HG02678 (cell line): Measurements from ENCODE around the gene FHL1.

Experiments
- ATAC-seq: cut with Tn5 transposase; IDR thresholded peaks from one replicate; pipeline ENCODE4 v1.9.1; 2021; ENCODE audit warnings: mild to moderate bottlenecking, moderate library complexity; ENCODE audit not compliant: unreplicated experiment

The FHL1 gene

DNA sequence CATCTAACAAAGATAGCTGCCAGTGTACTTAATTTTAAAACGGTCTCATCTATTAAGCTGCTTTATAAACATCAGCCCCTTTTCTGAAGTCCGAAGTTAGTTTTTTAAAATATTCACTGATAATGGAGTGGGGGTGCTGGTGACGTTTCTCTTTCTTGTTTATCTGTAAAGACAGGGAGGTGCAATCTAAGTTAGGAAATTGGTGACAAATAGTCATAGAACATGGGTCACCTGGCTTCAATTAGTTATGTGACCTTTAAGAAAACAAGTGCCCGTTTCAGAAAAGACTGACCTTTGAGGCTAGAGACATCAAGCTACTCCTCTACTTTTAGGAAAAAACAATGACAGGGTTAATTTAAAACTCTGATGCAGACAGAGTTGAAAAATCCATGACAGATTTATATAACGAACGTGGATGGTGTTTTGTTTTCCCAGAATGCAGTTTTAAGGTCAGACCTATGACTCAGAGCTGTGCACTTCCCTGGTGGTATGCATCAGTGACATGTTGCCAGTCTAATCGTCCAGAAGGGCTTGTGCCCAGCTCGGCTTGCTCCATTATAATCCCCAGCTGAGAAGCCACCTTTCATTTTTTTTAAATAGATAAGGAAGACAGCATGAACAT is 38.2 kb downstream of the FHL1 start:
- no peak for ATAC-seq

DNA sequence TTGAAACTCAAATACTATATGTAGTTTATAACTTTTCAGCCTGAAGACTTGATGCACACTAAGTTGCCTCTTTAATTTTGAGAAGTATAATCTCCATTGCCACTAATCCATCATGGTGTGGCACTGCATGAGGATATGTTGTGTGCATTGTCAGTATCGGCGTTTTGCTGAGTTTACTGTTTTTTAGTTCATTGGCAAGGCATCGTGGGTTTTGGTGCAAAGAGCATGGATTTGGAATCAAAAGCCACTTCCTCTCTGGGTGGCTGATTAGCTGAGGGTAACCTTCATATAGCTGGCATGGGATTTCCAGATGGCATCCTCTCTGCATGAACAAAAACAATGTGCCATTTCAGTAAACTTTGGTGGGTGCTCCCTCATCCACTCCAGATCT is 38.7 kb downstream of the FHL1 start:
- ATAC-seq, result no peak

DNA sequence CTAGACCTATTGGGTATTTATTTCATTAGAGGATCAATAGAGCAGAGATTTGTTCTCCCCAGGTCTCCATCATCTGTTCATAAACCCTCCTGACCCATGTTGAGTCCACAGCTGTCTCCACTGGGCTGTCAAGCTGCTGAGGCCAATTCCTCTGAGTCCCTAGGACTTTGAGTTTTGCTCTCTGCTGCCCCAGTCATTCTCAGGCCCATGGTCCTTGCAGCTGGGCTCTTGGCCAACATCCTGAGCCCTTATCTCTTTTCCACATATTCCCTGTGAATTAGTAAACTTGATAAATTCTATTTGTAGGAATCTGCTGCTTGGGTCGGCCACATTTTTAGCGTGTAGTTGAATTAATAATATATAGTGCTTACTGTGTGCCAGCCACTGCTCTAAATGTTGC is 41.9 kb downstream of the FHL1 start:
- no peak for ATAC-seq

DNA sequence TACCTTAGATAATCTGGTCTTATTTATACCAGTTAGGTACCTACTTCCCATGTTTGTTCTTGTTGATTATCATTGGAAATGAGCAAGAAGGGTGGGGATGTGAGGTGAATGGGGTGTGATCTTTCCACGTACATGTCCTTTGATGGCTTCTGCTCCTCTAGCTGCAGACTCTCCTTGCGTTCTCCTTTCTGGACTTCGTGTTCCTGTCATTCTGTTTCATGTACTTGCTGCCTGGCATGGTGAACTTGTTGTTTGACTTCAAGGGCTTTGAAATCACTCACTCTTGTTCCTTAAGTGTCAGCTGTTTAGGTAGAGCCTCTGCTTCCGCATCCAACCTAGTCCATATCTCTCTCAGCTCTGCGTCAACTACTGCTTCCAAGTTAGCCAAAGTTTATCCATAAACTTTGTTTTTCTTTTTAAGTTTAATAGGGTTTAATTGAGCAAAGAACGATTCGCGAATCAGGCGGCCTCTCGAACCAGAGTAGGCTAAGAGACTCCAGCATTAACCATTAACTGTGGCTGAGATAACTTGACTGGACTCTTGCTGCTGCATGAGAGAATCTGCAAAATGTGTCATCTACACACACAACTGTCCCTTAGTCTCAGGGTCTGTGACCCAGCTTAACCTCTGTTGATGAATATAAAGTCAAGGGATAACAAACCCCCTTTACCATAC is 42.8 kb downstream of the FHL1 start:
- ATAC-seq, result no peak

DNA sequence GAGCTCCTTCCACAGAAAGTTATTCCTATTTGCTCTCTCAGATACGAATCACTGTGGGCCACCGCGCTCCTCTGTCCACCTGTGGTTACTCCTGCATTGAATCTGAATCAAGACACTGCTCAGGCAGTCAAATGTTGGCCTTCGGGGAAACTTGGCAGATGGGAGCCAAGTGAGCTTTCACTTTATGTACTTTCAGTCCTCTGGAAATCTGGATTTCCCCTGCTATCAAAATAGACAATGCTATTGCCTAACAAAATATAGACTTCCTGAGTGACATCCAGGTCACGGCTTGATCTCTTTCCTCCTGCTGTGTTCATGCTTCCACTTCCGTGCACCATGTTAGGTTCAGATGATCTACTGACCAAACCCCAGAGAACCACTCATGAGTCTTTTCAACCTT is 43.8 kb downstream of the FHL1 start:
- ATAC-seq, result no peak

DNA sequence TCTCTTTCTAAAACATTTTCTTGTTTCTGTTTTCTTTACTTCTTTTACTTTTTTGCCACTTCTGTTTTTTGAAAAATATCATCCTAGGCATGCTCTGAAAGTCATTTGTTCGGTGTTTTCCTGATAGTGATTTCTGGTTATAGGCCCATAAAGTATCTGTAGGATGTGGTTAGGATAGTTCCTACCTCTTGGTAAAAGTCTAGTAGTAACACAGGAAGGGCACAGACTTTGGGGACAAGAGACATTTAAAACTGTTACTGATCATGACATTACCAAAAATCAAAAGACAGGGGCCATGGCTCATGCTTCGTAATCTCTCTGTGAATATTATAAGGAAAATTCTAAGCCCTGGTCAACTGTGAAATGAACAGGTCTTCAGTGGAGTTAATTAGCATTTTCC is 44.8 kb downstream of the FHL1 start:
- no peak for ATAC-seq

DNA sequence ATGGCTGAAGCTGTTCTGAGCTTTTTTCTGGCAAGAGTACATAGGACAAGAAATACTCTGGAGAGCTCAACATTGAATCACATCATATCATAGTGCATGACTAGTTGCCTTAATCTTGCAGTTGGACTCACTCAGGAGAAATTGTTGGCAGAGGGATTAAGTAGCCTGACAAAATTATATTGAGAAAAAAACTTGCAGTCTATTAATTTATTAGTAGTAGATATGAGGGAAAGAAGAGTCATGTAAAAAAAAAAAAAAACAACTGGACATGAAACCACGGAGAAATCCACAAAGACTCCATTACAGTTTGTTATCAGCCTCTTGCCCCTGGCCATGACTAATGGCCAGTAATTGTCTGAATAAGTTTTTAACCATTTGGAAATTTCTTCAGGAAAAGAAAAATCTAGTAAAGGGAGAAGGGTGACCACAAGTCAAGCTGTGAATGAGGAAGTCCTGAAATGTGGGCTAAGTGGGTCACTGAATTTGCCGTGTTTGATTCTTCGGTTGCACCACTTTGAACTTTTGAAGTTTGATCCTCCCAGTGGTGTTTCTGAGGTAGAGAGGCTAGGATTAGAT is 45.6 kb downstream of the FHL1 start:
- no peak for ATAC-seq

DNA sequence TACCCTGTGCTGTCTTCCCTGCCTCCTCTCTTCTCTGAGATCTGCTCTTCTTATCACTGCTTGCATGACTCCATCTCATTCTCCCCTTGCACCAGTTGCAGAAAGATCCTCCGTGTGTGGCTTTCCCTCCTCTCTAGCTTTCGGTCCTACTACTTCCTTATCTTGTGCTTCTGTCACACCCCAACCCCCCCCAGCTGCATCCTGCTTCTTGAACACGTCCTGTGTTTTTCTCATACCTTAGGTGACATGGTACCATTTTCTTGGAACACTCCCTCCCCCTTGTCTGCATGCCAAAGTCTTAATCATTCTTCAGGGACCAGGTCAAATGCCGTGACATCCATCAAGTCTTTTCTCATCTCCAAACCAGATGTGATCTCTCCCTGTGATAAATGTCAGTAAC is 46.4 kb downstream of the FHL1 start:
- ATAC-seq, result no peak

DNA sequence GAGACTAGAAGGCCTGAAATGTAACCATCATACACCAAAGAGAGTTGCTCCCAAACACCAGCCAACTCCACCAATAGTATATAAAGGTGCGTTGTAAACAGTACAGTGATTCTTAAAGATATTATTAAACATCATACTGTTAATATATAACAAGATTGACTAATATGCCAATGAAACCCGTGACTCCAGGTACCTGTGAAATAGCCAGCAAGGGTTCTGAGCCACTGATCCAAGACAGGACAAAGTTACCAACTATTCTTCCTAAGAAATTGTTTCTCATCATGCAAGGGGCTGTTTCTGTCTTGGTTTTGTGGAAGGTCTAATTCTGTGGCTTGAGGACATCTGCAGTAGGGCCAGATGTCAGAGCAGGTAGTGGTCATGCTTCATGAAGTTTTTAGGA is 47.2 kb downstream of the FHL1 start:
- ATAC-seq, result no peak

DNA sequence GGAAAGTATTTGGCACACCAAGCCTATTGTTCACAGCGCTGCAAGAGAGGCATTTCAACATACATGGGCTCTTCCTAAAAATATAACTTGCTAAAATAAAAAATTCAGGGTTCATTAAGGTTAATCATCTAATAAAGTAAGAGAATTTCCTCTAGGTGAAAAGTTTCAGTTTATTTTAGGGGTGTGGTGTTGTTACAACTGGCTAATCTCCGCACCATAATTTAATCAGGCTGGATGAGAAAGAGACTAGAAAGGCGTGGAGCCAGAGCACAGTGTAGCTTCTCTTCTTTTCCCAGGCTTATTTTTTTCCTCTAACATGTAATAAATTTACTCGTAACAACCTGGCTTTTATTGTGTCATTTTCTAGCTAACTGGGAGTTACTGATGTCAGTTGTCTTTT is 47.9 kb downstream of the FHL1 start:
- ATAC-seq, result no peak

DNA sequence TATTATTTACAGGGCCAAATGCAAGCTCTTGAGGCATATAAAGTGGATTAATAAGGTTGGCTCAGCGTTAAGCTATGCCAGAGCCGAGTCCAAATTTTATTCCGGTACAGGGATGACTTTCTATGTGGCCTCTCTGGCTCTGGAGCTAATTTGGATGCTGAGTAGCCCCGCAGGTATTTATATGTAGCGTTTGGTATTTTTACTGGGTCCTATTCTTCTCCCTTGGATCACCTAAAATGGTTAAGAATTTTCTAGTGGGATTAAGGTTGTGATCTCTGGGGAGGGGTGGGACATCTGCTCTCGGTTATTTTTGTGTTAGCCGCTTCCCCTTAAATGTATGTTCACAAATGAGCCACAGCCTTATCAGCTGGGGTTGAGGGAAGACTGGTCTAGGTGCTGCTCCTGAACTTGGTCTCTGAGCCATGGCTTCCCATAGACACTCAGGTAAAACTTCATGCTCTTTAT is 49.4 kb downstream of the FHL1 start:
- ATAC-seq, result no peak

DNA sequence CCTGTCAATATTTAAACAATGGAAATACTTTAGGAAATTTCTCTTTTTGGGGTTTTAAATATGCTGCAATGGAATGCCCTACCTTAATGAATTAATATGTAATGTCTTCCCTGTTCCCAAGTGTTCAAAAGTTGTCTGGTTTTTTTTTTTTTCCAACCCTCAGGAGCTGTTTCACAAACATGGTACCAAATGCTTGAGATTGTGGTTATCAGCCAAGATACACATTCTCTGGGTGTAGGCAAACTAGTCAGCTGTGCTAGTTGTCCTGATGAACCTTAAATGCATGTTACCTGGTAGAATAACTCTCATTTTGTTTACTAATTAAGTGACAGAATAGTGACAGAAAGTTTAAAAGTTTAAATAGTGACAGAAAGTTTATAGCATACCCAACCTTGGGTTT is 50.7 kb downstream of the FHL1 start:
- ATAC-seq, result no peak

DNA sequence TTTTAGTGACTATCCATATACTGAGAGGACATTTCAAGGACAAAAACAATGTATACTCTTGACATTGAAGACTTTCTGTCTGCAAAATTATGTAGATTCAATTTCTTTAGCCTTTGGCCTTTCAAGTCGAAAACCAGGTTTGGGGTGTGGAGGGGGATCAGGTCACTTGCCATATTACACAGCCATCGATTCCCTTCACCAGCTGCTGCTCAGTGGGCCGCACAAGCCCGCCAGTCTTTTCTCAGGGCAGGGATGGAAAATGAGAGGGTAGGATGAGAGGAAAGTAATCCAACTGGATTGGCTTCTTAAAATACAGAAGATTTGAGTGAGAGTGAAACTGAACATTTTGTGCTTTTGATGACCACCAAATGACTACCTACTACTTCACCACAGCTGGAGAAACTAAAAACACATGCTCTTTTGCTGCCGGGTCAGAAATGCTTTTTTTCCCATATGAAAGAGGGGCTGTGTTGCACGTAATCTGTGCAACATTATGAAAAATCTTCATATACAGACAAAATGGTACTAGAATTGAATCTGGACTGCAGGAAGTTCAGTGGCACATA is 51.4 kb downstream of the FHL1 start:
- ATAC-seq, result no peak

DNA sequence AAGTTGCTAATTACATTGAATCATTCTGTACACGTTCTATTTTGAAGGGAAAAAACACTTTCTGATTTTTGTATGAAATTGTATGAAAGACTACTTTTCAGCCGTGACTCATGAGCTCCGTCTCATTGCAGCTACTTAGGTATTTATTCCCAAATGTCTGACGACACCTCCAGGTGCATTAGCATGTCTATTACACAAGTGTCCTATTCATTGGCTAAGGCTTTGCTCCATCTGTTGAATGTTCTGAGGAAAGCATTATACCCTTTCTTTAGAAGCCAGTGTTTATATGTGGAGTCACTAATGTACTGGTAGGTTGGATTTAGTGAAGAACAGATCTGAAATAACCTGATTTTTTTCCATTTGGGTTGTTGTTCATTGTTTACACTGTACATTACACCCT is 52.0 kb downstream of the FHL1 start:
- no peak for ATAC-seq

DNA sequence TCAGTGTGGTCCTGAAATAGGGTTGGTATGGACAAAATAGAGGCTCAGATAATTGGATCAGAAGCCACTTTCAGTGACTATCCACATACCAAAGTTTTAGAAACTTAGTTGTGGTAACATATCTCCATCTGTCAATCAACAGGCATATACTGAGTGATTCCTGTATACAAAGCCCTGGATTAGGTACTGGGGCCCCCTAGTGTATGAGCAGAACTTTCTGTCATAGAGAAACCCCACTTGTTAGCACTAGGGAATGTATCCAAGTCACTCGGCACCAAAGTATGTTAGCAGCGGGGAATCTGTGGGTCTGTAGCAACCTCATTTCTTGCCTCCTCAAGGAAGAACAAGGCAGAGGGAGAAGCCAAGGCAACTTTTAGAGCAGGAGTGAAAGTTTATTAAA is 53.1 kb downstream of the FHL1 start:
- no peak for ATAC-seq

DNA sequence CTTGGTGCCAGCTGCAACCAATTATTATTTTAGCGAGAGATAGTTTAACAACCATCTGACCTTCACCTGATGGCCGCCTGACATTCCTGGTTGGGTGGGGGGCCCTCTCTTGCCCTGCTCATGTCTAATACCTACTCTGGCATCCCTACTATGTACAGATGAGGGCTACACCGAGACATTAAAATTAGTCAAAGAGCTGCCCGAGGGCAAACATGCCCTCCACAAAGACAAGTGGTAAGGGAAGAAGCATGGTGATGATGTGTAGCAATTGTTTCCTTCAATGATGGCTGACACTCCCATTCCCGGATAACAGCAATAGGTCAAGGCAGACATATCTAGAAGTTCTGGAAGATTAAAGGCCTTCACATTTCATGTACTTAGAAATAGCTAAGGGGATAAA is 54.3 kb downstream of the FHL1 start:
- ATAC-seq, result no peak

DNA sequence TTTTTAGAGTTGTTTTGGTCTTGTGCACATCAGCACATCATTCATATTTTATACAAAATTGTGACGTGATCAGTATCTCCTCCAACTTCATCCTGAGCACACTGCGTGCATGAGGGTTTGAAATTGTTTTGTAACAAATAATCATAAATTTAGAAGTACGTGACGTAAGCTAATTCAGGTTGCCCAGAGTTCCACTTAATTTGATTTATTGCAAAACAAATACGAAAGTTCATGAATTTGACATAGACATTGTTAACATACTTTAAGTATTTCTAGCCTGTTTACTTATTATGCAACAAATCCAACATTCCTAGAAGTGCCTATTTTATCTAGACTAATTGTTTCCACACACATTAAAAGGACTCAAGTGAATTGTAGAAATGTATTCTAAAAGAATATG is 55.6 kb downstream of the FHL1 start:
- no peak for ATAC-seq

DNA sequence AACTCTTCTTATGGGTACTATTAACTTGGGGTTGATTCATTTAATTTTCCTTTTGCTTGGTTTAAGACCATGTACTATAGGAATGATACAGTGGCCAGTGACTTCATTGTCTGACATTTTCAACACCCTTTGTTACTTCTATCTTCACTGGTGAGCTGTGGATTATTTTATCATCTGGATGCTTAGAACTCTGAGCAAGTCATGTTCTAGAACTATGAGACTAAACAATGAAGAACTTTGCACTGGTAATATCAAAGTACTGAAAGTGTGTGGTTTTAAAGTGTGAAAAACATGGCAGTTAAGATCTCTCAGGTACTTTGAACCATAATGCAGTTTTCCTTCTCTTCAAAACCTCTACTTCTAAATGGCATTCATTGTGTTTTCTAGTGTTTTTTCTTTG is 56.1 kb downstream of the FHL1 start:
- no peak for ATAC-seq

DNA sequence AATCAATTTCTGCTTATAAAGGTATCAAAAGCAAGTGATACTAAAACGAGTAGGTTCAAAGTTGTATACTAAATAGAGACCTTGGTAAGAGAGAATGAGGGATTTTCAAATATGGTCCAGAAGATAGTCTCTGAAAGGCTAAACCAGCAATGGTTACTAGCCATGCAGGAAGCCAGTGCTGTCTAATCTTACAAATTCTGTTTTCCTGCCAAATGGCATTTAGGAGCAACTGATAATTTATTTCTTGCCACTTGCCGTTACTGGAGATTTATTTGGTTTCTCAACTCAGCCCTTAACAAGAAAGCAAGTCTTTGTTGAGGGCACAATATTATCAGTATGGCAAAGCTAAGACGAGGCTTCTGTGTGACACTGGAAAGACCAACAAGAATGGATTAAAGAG is 56.6 kb downstream of the FHL1 start:
- ATAC-seq, result no peak

DNA sequence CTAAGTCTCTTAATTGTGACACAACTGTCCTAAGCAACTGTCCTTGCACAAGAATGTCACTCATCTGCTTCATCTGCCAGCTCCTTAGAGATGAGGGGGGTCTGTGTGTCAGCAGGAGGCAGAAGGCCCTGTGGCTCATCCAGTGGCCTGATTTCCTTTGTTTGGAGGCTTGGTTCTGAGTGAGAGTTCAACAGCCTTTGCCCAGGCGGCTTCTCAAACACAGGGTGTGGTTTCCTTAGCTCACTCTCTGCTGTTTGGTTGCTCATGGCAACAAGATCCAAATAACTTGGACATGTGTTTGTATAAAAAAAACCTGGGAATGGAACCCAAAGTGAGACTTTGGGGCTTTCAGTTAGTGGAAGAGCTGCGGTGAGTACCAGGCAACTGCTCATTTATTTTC is 57.2 kb downstream of the FHL1 start:
- no peak for ATAC-seq

DNA sequence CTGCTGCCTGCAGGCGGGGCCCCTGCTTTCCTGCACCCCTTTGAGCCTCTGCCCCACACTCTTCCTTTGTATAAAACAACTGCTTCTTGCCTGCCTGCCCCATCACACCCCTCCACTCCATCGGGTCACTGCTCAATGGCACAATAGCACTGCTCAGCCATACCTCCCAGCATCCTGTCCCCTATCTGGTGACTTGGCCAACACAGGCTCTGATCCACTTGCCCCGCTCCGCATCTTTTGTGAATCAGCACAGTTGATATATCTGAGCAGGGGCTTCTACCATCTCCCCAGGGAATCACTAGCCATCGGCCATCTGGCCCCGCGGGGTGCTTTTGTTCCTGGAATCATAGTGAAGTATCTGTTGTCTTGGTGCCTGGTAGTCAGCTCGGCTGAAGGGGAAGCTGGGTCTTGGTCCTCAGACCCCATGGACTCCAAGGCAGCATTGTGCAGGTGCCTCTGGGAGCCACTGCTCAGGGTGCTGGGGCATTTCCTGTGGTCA is 58.6 kb downstream of the FHL1 start:
- ATAC-seq, result no peak

DNA sequence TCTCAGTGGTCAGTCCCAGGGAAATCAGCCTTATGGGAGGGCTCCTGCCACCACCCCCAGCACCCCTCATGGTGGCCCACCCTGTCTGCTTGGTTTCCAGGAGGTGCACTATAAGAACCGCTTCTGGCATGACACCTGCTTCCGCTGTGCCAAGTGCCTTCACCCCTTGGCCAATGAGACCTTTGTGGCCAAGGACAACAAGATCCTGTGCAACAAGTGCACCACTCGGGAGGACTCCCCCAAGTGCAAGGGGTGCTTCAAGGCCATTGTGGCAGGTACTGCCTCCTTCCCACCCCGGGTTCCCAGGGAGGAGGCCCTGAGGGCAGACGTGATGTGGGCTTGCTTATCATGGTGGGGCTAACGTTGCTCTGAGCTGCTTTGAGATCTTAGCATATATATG is 59.6 kb downstream of the FHL1 start:
- no peak for ATAC-seq
